K562 (cell line): ENCODE results near the gene ZNF503. TPM values are rescaled to one million over a fixed set of nuclear protein-coding genes. Genes with fewer than 3 reads are reported as not detected.
A peak's percentile ranks its signal among the peaks of the same experiment; 100 is the strongest.

Experiments
- CBFA2T3 ChIP-seq: fragments of 450-650 bp; IDR thresholded peaks from 2 replicates; pipeline ENCODE4 v1.6.1; 2017
- CREB3 ChIP-seq: fragments of 450-650 bp; conservative IDR thresholded peaks from 2 replicates; pipeline ENCODE4 v1.6.1; 2016; ENCODE audit warnings: missing genetic modification characterization, low read depth, mild to moderate bottlenecking, missing compliant biosample characterization, moderate library complexity
- CREBBP ChIP-seq: IDR thresholded peaks from one replicate; pipeline ENCODE4 v1.6.1; 2012; ENCODE audit warnings: low read depth, mild to moderate bottlenecking, control low read depth, inconsistent platforms, low read length
- CTCF ChIP-seq, 3 experiments: IDR thresholded peaks in 2 of 3; conservative IDR thresholded peaks in 1 of 3; 2 replicates each; pipeline ENCODE4 v1.5.1; 2011 to 2012; ENCODE audit warnings: low read length in 3 of 3, mild to moderate bottlenecking in 3 of 3, control low read depth in 2 of 3, improper control_type of control experiment in 1 of 3, inconsistent platforms in 1 of 3, low read depth in 1 of 3, mixed read lengths in 1 of 3, moderate library complexity in 1 of 3; ENCODE audit not compliant: insufficient read depth in 2 of 3
- CXXC5 ChIP-seq: fragments of 250-450 bp; sonication (Bioruptor Pico); IDR thresholded peaks from 2 replicates; pipeline ENCODE4 v1.8.0; 2022; ENCODE audit warnings: inconsistent platforms, mild to moderate bottlenecking, moderate library complexity
- DIDO1 ChIP-seq: fragments of 450-650 bp; IDR thresholded peaks from 2 replicates; pipeline ENCODE4 v1.6.1; 2016; ENCODE audit warnings: low read depth, missing biosample characterization, missing genetic modification characterization
- FOXK2 ChIP-seq, 2 experiments: fragments of 450-650 bp; IDR thresholded peaks in 1 of 2; conservative IDR thresholded peaks in 1 of 2; 2 replicates each; pipeline ENCODE4 v1.6.1; 2016; ENCODE audit warnings: low read depth in 2 of 2, mild to moderate bottlenecking in 1 of 2
- JUN ChIP-seq, 2 experiments: sonication (generic) in 1 of 2; formaldehyde crosslinking in 1 of 2; IDR thresholded peaks; 2 replicates each; pipeline versions ENCODE4 v1.6.1 to v1.8.0; 2012 to 2022; ENCODE audit warnings: borderline replicate concordance in 2 of 2, mild to moderate bottlenecking in 2 of 2, improper control_type of control experiment in 1 of 2, low read depth in 1 of 2, low read length in 1 of 2, missing genetic modification reagents in 1 of 2
- NFYB ChIP-seq: IDR thresholded peaks from 2 replicates; pipeline ENCODE4 v1.6.1; 2011; ENCODE audit warnings: mild to moderate bottlenecking, moderate library complexity; ENCODE audit not compliant: insufficient read length; ENCODE audit errors: extremely low read depth
- POLR2AphosphoS2 ChIP-seq: IDR thresholded peaks from 2 replicates; pipeline ENCODE4 v1.6.1; 2012; ENCODE audit warnings: low read length, improper control_type of control experiment
- SMAD1 ChIP-seq: fragments of 150-350 bp; IDR thresholded peaks from 2 replicates; pipeline ENCODE4 v1.6.1; 2014; ENCODE audit warnings: low read length, low read depth; ENCODE audit not compliant: partially characterized antibody
- TAF7 ChIP-seq: fragments of 450-650 bp; IDR thresholded peaks from 2 replicates; pipeline ENCODE4 v1.6.1; 2016; ENCODE audit warnings: missing genetic modification characterization, missing compliant biosample characterization
- ZBTB11 ChIP-seq, 3 experiments: fragments of 200-800 bp in 1 of 3; fragments of 250-450 bp in 1 of 3; fragments of 450-650 bp in 1 of 3; sonication (Bioruptor Pico) in 1 of 3; sonication (Bioruptor generic) in 1 of 3; formaldehyde crosslinking in 1 of 3; IDR thresholded peaks; 2 replicates each; pipeline versions ENCODE4 v1.6.1 to v1.8.0; 2016 to 2022; ENCODE audit warnings: mild to moderate bottlenecking in 2 of 3, missing genetic modification characterization in 2 of 3, missing compliant biosample characterization in 1 of 3, moderate library complexity in 1 of 3
- ZBTB49 ChIP-seq: sonication (generic); formaldehyde crosslinking; IDR thresholded peaks from 2 replicates; pipeline ENCODE4 v1.8.0; 2022; ENCODE audit warnings: missing genetic modification reagents, mild to moderate bottlenecking, borderline replicate concordance
- ZNF316 ChIP-seq: fragments of 450-650 bp; IDR thresholded peaks from 2 replicates; pipeline ENCODE4 v1.6.1; 2016
- ZNF717 ChIP-seq: fragments of 250-450 bp; sonication (Bioruptor Pico); IDR thresholded peaks from 2 replicates; pipeline ENCODE4 v1.5.0; 2021
- ZNF75A ChIP-seq: fragments of 450-650 bp; formaldehyde crosslinking; IDR thresholded peaks from 2 replicates; pipeline ENCODE4 v1.4.0; 2020; ENCODE audit warnings: mild to moderate bottlenecking
- polyA plus RNA-seq, 8 experiments: library from polyadenylated mRNA; depleted of rRNA in 4 of 8; stranded (reverse) in 5 of 8; unstranded in 3 of 8; fragments of >200 nt; fragmentation: Nextera tagmentation in 2 of 8; fragmentation: Illumina TruSeq in 1 of 8; extraction: Ambion mirVana in 2 of 8; extraction: Trizol in 1 of 8; gene quantifications; 2 replicates each; pipeline versions ENCODE4 v1.2.1 to v1.2.3, GENCODE V29; 2011 to 2014; ENCODE audit warnings: inconsistent platforms in 1 of 8, missing spikeins in 1 of 8
- total RNA-seq, 7 experiments: library from RNA; depleted of rRNA in 6 of 7; stranded (reverse); fragments of >200 nt in 6 of 7; fragmentation: Illumina TruSeq in 2 of 7; extraction: Trizol in 2 of 7; gene quantifications; 2 replicates each; pipeline versions ENCODE4 v1.2.1 to v1.2.3, GENCODE V29; 2011 to 2021; ENCODE audit warnings: low replicate concordance in 1 of 7

Gene ZNF503
- total and polyA plus RNA-seq, 9 of the 15 experiments (the other 6 are each of a cell fraction or from before 2014, with no cell fraction given), result not detected

GRCh38 chr10:75430000-75430763 is 28.6 kb upstream of the ZNF503 start (continued):
- TF ChIP-seq CREB3, result no peak
- TF ChIP-seq NFYB, result no peak
- 0 out of 2 replicates have a peak, but pooled peaks have one; percentile 33 for TF ChIP-seq CXXC5 (CRISPR knock-in tag)
- no peak for TF ChIP-seq TAF7 (tag)
- no peak for TF ChIP-seq CTCF (IDR thresholded peaks at IDR 0.05 in 2 of 3, conservative IDR thresholded peaks at IDR 0.05 in 1 of 3; ENCODE audit: insufficient read depth in 2 of 3, low read depth in 1 of 3, low read length in 3 of 3)
- no peak for TF ChIP-seq ZBTB49 (CRISPR knock-in tag)
- TF ChIP-seq ZNF75A (CRISPR knock-in tag), result no peak
- no peak for TF ChIP-seq POLR2AphosphoS2
- no peak for TF ChIP-seq ZNF316
- no peak for TF ChIP-seq SMAD1
- TF ChIP-seq FOXK2 (conservative IDR thresholded peaks at IDR 0.05 in 1 of 2, IDR thresholded peaks at IDR 0.05 in 1 of 2; ENCODE audit: low read depth in 2 of 2), result 0 out of 4 replicates have a peak, but pooled peaks of 1 of the 2 experiments have one; percentile 21
- peak; percentile 38 for TF ChIP-seq CBFA2T3
- TF ChIP-seq ZNF717 (CRISPR knock-in tag), result no peak
- no peak for TF ChIP-seq CREBBP
- TF ChIP-seq JUN (IDR thresholded peaks at IDR 0.05; ENCODE audit: borderline replicate concordance, low read depth, low read length), result no peak
- TF ChIP-seq JUN (CRISPR knock-in tag; IDR thresholded peaks at IDR 0.05; ENCODE audit: borderline replicate concordance), result no peak
- TF ChIP-seq DIDO1, result no peak
- no peak for TF ChIP-seq ZBTB11 (CRISPR knock-in tag; IDR thresholded peaks at IDR 0.05)
